Right atrium auricular region (tissue), 2 donors: ENCODE data around the gene OGN. TPM values are rescaled to one million over a fixed set of nuclear protein-coding genes. Genes with fewer than 3 reads are reported as not detected.

Source experiments
- DNase-seq: peaks from one replicate; pipeline ENCODE4 v3.0.0-alpha.2; 2019; ENCODE audit warnings: low spot score
- H3K27ac ChIP-seq, 2 donors: fragments of 200-600 bp; sonication (generic); 1 replicate in 1 of 2; 2 replicates in 1 of 2; pipeline ENCODE4 v1.5.1; 2016 to 2019
- H3K27me3 ChIP-seq, 2 donors: fragments of 200-600 bp; sonication (generic); one replicate each; pipeline versions ENCODE4 v1.5.1 to v1.6.0; 2017 to 2019
- H3K36me3 ChIP-seq: fragments of 200-600 bp; sonication (generic); one replicate; pipeline ENCODE4 v1.5.1; 2016
- H3K4me1 ChIP-seq, 2 donors: fragments of 200-600 bp; sonication (generic); one replicate each; pipeline versions ENCODE4 v1.5.1 to v1.6.0; 2017 to 2019
- H3K4me3 ChIP-seq, 2 donors: fragments of 200-600 bp; sonication (generic); 1 replicate in 1 of 2; 2 replicates in 1 of 2; pipeline ENCODE4 v1.5.1; 2017 to 2019; ENCODE audit warnings: mild to moderate bottlenecking in 1 of 2, moderate library complexity in 1 of 2
- H3K9me3 ChIP-seq, 2 donors: fragments of 200-600 bp; sonication (generic); one replicate each; pipeline ENCODE4 v1.5.1; 2019
- CTCF ChIP-seq, 2 donors: fragments of 200-600 bp; sonication (generic); IDR thresholded peaks; one replicate each; pipeline ENCODE4 v1.5.1; 2019; ENCODE audit warnings: antibody characterized with exemption in 2 of 2
- total RNA-seq, 2 donors: library from RNA; depleted of rRNA; stranded (reverse); fragments of >200 nt; gene quantifications; one replicate each; pipeline ENCODE4 v1.1.0, GENCODE V29; 2016

The OGN gene
- total RNA-seq, 2 donors from 2014 or later = 15.5 to 39.1 TPM

GRCh38 chr9:92402826-92403745, 1.3 kb downstream of the OGN start:
- H3K4me3 ChIP-seq = peak overlapping the region in 1 of 2 donors; percentile 25
- no peaks in the 10 kb centered on the region for H3K9me3 ChIP-seq
- H3K36me3 ChIP-seq = no peaks in the 10 kb centered on the region
- peaks cover 0 to 9% of the 10 kb centered on the region in 2 donors for H3K4me1 ChIP-seq
- peak overlapping the region; percentile 2 to 19 for H3K27ac ChIP-seq
- no peak for TF ChIP-seq CTCF (IDR thresholded peaks at IDR 0.05)
- H3K27me3 ChIP-seq = no peaks in the 10 kb centered on the region
- DNase-seq = no peak

GRCh38 chr9:92402360-92402759, 2.0 kb downstream of the OGN start:
- Histone ChIP-seq H3K4me1 (peaks cover 0 to 9% of the 10 kb centered on the region in 2 donors), H3K27me3 (no peaks in the 10 kb centered on the region), H3K36me3 (no peaks in the 10 kb centered on the region), H3K27ac (peak overlapping the region in 1 of 2 donors; percentile 14), H3K9me3 (no peaks in the 10 kb centered on the region), H3K4me3 (no peak overlapping the region)
- TF ChIP-seq CTCF (IDR thresholded peaks at IDR 0.05) = no peak
- DNase-seq = no peak

GRCh38 chr9:92397853-92398252, 6.5 kb downstream of the OGN start:
- Histone ChIP-seq H3K9me3 (no peaks in the 10 kb centered on the region), H3K4me1 (no peaks in the 10 kb centered on the region), H3K27ac (no peak overlapping the region), H3K27me3 (no peaks in the 10 kb centered on the region), H3K36me3 (no peaks in the 10 kb centered on the region), H3K4me3 (no peak overlapping the region)
- TF ChIP-seq CTCF (IDR thresholded peaks at IDR 0.05) = no peak
- no peak for DNase-seq

- DNase-seq = no peak
- Histone ChIP-seq H3K27ac (no peak overlapping the region), H3K4me3 (no peak overlapping the region), H3K4me1 (no peaks in the 10 kb centered on the region), H3K36me3 (no peaks in the 10 kb centered on the region), H3K27me3 (no peaks in the 10 kb centered on the region), H3K9me3 (no peaks in the 10 kb centered on the region)
- no peak for TF ChIP-seq CTCF (IDR thresholded peaks at IDR 0.05)
Measured at GRCh38 chr9:92395617-92396016, 8.8 kb downstream of the OGN start.

- H3K27ac ChIP-seq = peak overlapping the region in 1 of 2 donors; percentile 21
- TF ChIP-seq CTCF (IDR thresholded peaks at IDR 0.05) = no peak
- H3K4me3 ChIP-seq = no peak overlapping the region
Measured at GRCh38 chr9:92393686-92394085, 10.7 kb downstream of the OGN start.

More at GRCh38 chr9:92393686-92394085, 10.7 kb downstream of the OGN start:
- no peaks in the 10 kb centered on the region for H3K4me1 ChIP-seq
- H3K27me3 ChIP-seq = no peaks in the 10 kb centered on the region
- no peaks in the 10 kb centered on the region for H3K36me3 ChIP-seq
- DNase-seq = no peak
- no peaks in the 10 kb centered on the region for H3K9me3 ChIP-seq
